ENCODE measurements around the gene VDAC1.
"Not testable (repeated sequence)": the region's sequence is repeated elsewhere in the genome, so short reads cannot be mapped to it uniquely, and the experiment has no call there.

The VDAC1 gene

GRCh38 chr5:134004626-134005416 is at the start of gene VDAC1:
TSS of gene VDAC1 (minus strand) at chr5:134004975. CDS start at chr5:133993012, 11,963 bp downstream.
- in situ Hi-C loops (cut with MboI; ENCODE audit: low sequenced_read_pairs): no loop called here

- in situ Hi-C loops (cut with MboI; ENCODE audit: low sequenced_read_pairs): no loop called here
These were observed 49.1 kb upstream of the VDAC1 start for GRCh38 chr5:134053840-134054338.

GRCh38 chr5:134053314-134053839 is 48.6 kb upstream of the VDAC1 start:
- in situ Hi-C loops (cut with MboI; ENCODE audit: low sequenced_read_pairs): no loop called here

GRCh38 chr5:134051305-134051704 is 46.5 kb upstream of the VDAC1 start:
- in situ Hi-C loops (cut with MboI; ENCODE audit: low sequenced_read_pairs): no loop called here

GRCh38 chr5:134048864-134049263 is 44.1 kb upstream of the VDAC1 start:
- in situ Hi-C loops (cut with MboI; ENCODE audit: low sequenced_read_pairs): no loop called here

- in situ Hi-C loops (cut with MboI; ENCODE audit: low sequenced_read_pairs): no loop called here
These were observed 42.9 kb upstream of the VDAC1 start for GRCh38 chr5:134047687-134048056.

GRCh38 chr5:134046801-134047686 is 42.3 kb upstream of the VDAC1 start:
- in situ Hi-C loops (cut with MboI; ENCODE audit: low sequenced_read_pairs): no loop called here

- in situ Hi-C loops (cut with MboI; ENCODE audit: low sequenced_read_pairs): no loop called here
These were observed 41.6 kb upstream of the VDAC1 start for GRCh38 chr5:134046330-134046729.

- in situ Hi-C loops (cut with MboI; ENCODE audit: low sequenced_read_pairs): no loop called here
These were observed 39.3 kb upstream of the VDAC1 start for GRCh38 chr5:134043793-134044792.

- in situ Hi-C loops (cut with MboI; ENCODE audit: low sequenced_read_pairs): no loop called here
These were observed 37.0 kb upstream of the VDAC1 start for GRCh38 chr5:134041570-134042411.

- in situ Hi-C loops (cut with MboI; ENCODE audit: low sequenced_read_pairs): no loop called here
These were observed 33.4 kb upstream of the VDAC1 start for GRCh38 chr5:134038138-134038537.

- in situ Hi-C loops (cut with MboI; ENCODE audit: low sequenced_read_pairs): no loop called here
These were observed 32.4 kb upstream of the VDAC1 start for GRCh38 chr5:134037160-134037559.

- in situ Hi-C loops (cut with MboI; ENCODE audit: low sequenced_read_pairs): no loop called here
These were observed 29.6 kb upstream of the VDAC1 start for GRCh38 chr5:134034326-134034725.

- in situ Hi-C loops (cut with MboI; ENCODE audit: low sequenced_read_pairs): not testable (repeated sequence)
These were observed 25.7 kb upstream of the VDAC1 start for GRCh38 chr5:134030303-134030964.

- in situ Hi-C loops (cut with MboI; ENCODE audit: low sequenced_read_pairs): no loop called here
These were observed 24.4 kb upstream of the VDAC1 start for GRCh38 chr5:134029156-134029555.

- in situ Hi-C loops (cut with MboI; ENCODE audit: low sequenced_read_pairs): no loop called here
These were observed 23.7 kb upstream of the VDAC1 start for GRCh38 chr5:134028496-134028895.

GRCh38 chr5:134027288-134027615 is 22.5 kb upstream of the VDAC1 start:
- in situ Hi-C loops (cut with MboI; ENCODE audit: low sequenced_read_pairs): no loop called here

GRCh38 chr5:134026521-134027287 is 21.9 kb upstream of the VDAC1 start:
- in situ Hi-C loops (cut with MboI; ENCODE audit: low sequenced_read_pairs): no loop called here

All from HL-60/S4 treated with phorbol 12-myristate 13-acetate at 8.2 ng/mL for 4 days and 3 days (cell line).